Neural cell (in vitro differentiated cells): ENCODE measurements around the gene BICD1. TPM values are rescaled to one million over a fixed set of nuclear protein-coding genes. Genes with fewer than 3 reads are reported as not detected.

Experiments
- H2AFZ ChIP-seq: fragments of 200-600, 300-800 bp; sonication (generic), shearing (Covaris generic); 2 replicates; pipeline ENCODE4 v1.6.0; 2014; ENCODE audit warnings: low read depth, mild to moderate bottlenecking, antibody characterized with exemption, low read length, moderate library complexity
- H3F3A ChIP-seq: fragments of 200-600 bp; shearing (Covaris generic); 2 replicates; pipeline ENCODE4 v1.6.1; 2016; ENCODE audit warnings: mild to moderate bottlenecking, moderate library complexity, mixed read lengths, antibody characterized with exemption, low read length; ENCODE audit not compliant: insufficient read depth, poor library complexity, severe bottlenecking
- H3K27ac ChIP-seq: fragments of 200-600, 300-800 bp; sonication (generic), shearing (Covaris generic); 2 replicates; pipeline ENCODE4 v1.5.1; 2014; ENCODE audit warnings: mild to moderate bottlenecking, low read length, moderate library complexity
- H3K27me3 ChIP-seq: fragments of 300-800, 200-600 bp; sonication (generic), shearing (Covaris generic); 2 replicates; pipeline ENCODE4 v1.6.0; 2014; ENCODE audit warnings: mild to moderate bottlenecking, low read depth, low read length, moderate library complexity; ENCODE audit not compliant: insufficient read depth
- H3K36me3 ChIP-seq: fragments of 300-800, 200-600 bp; sonication (generic), shearing (Covaris generic); 2 replicates; pipeline ENCODE4 v1.5.1; 2014; ENCODE audit warnings: mild to moderate bottlenecking, antibody characterized with exemption, low read length, moderate library complexity; ENCODE audit not compliant: insufficient read depth
- H3K4me2 ChIP-seq: fragments of 300-800, 200-600 bp; sonication (generic), shearing (Covaris generic); 2 replicates; pipeline ENCODE4 v1.6.0; 2014; ENCODE audit warnings: mild to moderate bottlenecking, low read length
- H3K4me3 ChIP-seq: fragments of 300-800, 200-600 bp; sonication (generic), shearing (Covaris generic); 2 replicates; pipeline ENCODE4 v1.5.1; 2014; ENCODE audit warnings: mild to moderate bottlenecking, low read length, moderate library complexity
- H3K79me2 ChIP-seq: fragments of 200-600 bp; shearing (Covaris generic); replicated peaks from 2 replicates; pipeline ENCODE4 v1.6.0; 2014; ENCODE audit warnings: mild to moderate bottlenecking, low read length, moderate library complexity; ENCODE audit not compliant: insufficient read depth
- H3K9ac ChIP-seq: fragments of 300-800, 200-600 bp; sonication (generic), shearing (Covaris generic); 2 replicates; pipeline ENCODE4 v1.6.1; 2016; ENCODE audit warnings: mild to moderate bottlenecking, low read length, mixed read lengths
- H3K9me2 ChIP-seq: fragments of 200-600 bp; shearing (Covaris generic); 2 replicates; pipeline ENCODE4 v1.6.1; 2016; ENCODE audit warnings: mild to moderate bottlenecking, low read length, mixed read lengths; ENCODE audit not compliant: insufficient read depth
- H3K9me3 ChIP-seq: fragments of 200-600, 300-800 bp; sonication (generic), shearing (Covaris generic); 2 replicates; pipeline ENCODE4 v1.6.1; 2016; ENCODE audit warnings: mild to moderate bottlenecking, mixed run types, low read length, moderate library complexity, mixed read lengths
- H4K20me1 ChIP-seq: fragments of 200-600 bp; shearing (Covaris generic); 2 replicates; pipeline ENCODE4 v1.6.1; 2016; ENCODE audit warnings: mild to moderate bottlenecking, mixed run types; ENCODE audit not compliant: insufficient read depth
- CTCF ChIP-seq: fragments of 450-650 bp; IDR thresholded peaks from 2 replicates; pipeline ENCODE4 v1.5.1; 2014; ENCODE audit warnings: antibody characterized with exemption, mild to moderate bottlenecking, moderate library complexity; ENCODE audit not compliant: poor library complexity, severe bottlenecking
- EP300 ChIP-seq: fragments of 450-650 bp; conservative IDR thresholded peaks from 2 replicates; pipeline ENCODE4 v1.6.1; 2014; ENCODE audit warnings: antibody characterized with exemption, mild to moderate bottlenecking, moderate library complexity; ENCODE audit not compliant: poor library complexity, severe bottlenecking
- EZH2 ChIP-seq: fragments of 200-600, 300-800 bp; shearing (Covaris generic), sonication (generic); IDR thresholded peaks from 2 replicates; pipeline ENCODE4 v1.6.1; 2014; ENCODE audit warnings: antibody characterized with exemption, low read length, borderline replicate concordance, mild to moderate bottlenecking; ENCODE audit not compliant: insufficient read depth, poor library complexity, severe bottlenecking
- MXI1 ChIP-seq: fragments of 450-650 bp; conservative IDR thresholded peaks from 2 replicates; pipeline ENCODE4 v1.6.1; 2014; ENCODE audit warnings: antibody characterized with exemption, mild to moderate bottlenecking; ENCODE audit not compliant: poor library complexity, severe bottlenecking
- POLR2AphosphoS5 ChIP-seq: IDR thresholded peaks from 2 replicates; pipeline ENCODE4 v1.6.1; 2012
- RAD21 ChIP-seq: fragments of 450-650 bp; conservative IDR thresholded peaks from 2 replicates; pipeline ENCODE4 v1.6.1; 2014; ENCODE audit warnings: antibody characterized with exemption, mild to moderate bottlenecking, moderate library complexity
- REST ChIP-seq: IDR thresholded peaks from 2 replicates; pipeline ENCODE4 v1.6.1; 2012; ENCODE audit warnings: borderline replicate concordance
- SMC3 ChIP-seq: fragments of 450-650 bp; conservative IDR thresholded peaks from 2 replicates; pipeline ENCODE4 v1.6.1; 2014; ENCODE audit warnings: antibody characterized with exemption, mild to moderate bottlenecking, moderate library complexity; ENCODE audit not compliant: poor library complexity
- TAF1 ChIP-seq: IDR thresholded peaks from 2 replicates; pipeline ENCODE4 v1.6.1; 2012; ENCODE audit warnings: low read depth
- polyA plus RNA-seq: library from polyadenylated mRNA; depleted of rRNA; stranded (reverse); fragments of >200 nt; gene quantifications from 2 replicates; pipeline ENCODE4 v1.2.3, GENCODE V29; 2014

BICD1 gene
- polyA plus RNA-seq, 1 donor from 2014 or later, result 41.1 TPM

GRCh38 chr12:32281098-32281497, 174.5 kb downstream of the BICD1 start:
- Histone ChIP-seq H3K79me2 (peaks cover 4% of the 10 kb centered on the region), H3K4me2 (no peak overlapping the region), H3K9ac (no peak overlapping the region), H3K27me3 (no peaks in the 10 kb centered on the region), H3K9me2 (no peaks in the 10 kb centered on the region), H3K9me3 (no peaks in the 10 kb centered on the region), H3K36me3 (no peaks in the 10 kb centered on the region), H3F3A (no peaks in the 10 kb centered on the region), H2AFZ (no peak overlapping the region), H3K27ac (no peak overlapping the region), H3K4me3 (no peak overlapping the region), H4K20me1 (no peaks in the 10 kb centered on the region)
- TF ChIP-seq EP300 (no peak), REST (no peak), CTCF (no peak), POLR2AphosphoS5 (no peak), MXI1 (no peak), EZH2 (no peak), SMC3 (no peak), RAD21 (no peak), TAF1 (no peak)

- TF ChIP-seq RAD21, result no peak
- no peak for TF ChIP-seq POLR2AphosphoS5
- no peak for TF ChIP-seq SMC3
- TF ChIP-seq EZH2, result no peak
- no peak for TF ChIP-seq CTCF
- TF ChIP-seq REST, result no peak
- TF ChIP-seq TAF1, result no peak
- no peak for TF ChIP-seq EP300
- no peak for TF ChIP-seq MXI1
- H3K27ac ChIP-seq, result peak overlapping the region; percentile 65
These were observed 177.9 kb downstream of the BICD1 start for GRCh38 chr12:32284561-32284960.

More at GRCh38 chr12:32284561-32284960, 177.9 kb downstream of the BICD1 start:
- no peaks in the 10 kb centered on the region for H3K9me3 ChIP-seq
- no peaks in the 10 kb centered on the region for H3K9me2 ChIP-seq
- H3K4me2 ChIP-seq, result no peak overlapping the region
- H3K79me2 ChIP-seq, result peaks cover 7% of the 10 kb centered on the region
- no peak overlapping the region for H3K4me3 ChIP-seq
- H2AFZ ChIP-seq, result no peak overlapping the region
- H3K9ac ChIP-seq, result no peak overlapping the region
- no peaks in the 10 kb centered on the region for H3K27me3 ChIP-seq
- H3K36me3 ChIP-seq, result no peaks in the 10 kb centered on the region
- no peaks in the 10 kb centered on the region for H4K20me1 ChIP-seq
- peaks cover 3% of the 10 kb centered on the region for H3F3A ChIP-seq
